Stimulated activated CD4-positive, alpha-beta T cell treated with anti-CD3 and anti-CD28 coated beads, Interleukin-4, amount 100 ng/mL, for 24 hours (primary cell): ENCODE data around the gene ZNF471.

Source experiments
- DNase-seq: peaks from one replicate; pipeline ENCODE4 v3.0.0-alpha.2; 2020

ZNF471 gene

DNA sequence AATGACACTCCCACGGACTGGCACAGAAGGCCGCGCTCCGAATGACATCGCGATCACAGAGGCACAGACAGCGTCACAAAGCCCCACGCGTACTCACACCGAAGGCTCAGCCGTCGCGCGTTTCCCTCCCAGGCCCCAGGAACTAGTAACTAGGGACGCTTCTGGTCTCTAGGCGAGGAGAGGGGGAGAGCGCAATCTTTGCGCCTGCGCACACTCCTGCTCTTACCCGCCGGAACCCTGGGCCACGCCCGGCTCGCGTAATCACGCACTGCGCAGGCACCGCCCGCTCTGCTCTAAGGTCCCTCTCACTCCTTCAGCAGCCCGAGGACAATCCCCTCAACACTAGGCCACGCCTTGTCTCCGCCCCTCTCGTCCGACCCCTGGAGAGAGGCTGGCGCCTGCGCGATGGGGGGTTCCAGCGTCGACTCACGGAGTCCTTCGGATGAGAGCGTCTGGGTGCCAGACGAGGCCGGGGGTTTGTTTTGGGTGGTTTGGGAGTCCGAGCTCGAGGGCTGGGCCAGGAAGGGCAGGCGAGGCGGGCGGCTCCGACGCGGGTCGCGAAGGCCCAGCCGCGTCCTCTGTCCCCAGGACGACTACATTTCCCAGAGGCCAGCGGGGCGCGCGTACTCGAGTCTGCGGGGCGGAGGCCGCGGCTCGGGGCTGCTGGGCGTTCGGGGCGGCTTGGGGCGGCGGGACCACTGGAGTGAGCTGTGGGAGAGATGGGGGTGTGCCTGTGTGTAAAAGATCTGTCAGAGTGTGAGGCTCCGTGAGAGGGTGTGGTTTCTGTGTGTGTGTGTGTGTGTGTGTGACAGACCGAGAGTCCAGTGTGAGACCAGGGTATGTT is at the start of gene ZNF471:
ZNF471 (plus strand) TSS at position 410 of the 844 bp plus-strand sequence. CDS start 3,717 bp downstream, outside the sequence.
- peak; percentile 80 for DNase-seq

DNA sequence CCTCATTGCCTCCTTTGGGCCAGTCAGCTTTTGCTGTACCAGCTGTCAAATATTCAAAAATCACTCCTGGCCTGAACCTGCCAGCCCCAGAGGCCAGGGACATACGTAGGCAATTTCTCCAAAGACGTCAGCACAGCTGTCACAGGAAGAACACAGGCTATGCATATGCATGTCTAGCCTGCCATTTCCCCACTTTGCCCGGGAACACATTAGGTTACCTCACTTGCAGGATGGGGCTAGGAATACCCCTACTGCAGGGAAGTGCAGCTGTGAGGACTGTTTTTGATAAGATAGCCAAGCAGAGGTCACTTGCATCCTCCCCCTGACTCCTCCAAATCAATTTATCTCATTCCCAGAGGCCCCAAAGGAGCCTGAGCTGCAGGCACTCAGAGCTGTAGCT is 33.3 kb upstream of the ZNF471 start:
- no peak for DNase-seq

DNA sequence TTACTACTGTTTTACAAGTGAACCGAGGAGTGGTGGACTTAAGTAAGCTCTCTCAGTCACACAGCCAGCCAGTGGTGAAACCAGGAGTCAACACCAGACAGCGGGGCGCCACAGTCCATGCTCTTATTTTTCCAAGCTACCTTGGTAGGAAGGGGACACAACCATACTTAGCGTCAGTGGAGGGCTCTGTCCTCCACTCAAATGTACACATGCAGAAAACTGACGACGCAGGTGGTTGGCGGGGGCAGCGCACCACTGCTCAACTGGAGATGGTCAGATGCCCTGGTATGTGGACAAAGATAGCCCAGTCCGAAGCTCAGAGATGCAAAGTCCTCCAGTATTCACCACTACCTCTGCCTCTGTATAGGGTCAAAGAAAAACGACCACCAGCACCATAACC is 31.6 kb upstream of the ZNF471 start:
- no peak for DNase-seq

DNA sequence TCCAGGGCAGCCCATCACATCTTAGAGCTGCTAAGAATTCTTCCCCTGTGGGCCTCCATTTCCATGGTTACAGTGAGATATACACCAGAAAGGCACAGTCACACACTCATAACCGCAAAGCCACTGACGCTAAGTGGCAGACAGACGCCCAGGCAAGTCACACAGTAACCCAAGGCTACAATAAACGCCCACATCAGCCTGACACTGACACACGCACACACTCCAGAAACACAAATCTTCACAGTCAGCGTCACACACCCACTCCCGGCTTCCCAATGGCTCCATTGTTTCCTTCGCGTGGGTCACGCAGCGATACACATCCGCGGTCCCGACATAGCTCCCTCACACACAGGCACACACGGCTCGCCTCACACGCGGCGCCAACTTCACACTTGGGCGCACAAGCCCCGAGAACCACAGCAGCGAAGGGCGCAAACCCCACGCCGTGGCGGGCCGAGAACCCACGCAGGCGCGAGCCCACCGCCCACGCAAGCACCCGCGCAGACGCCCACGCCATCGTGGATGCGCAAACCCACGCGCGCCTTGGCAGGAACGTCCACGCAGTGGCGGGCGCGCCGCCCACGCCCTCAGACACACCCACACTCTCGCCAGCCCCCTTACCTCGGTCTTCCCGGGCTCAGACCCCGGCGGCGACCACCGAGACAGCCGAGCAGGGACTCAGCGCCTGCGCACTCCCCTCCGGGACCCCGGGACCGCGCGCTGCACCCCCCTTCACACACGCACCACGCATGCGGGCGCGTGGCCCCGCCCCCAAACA is 30.8 kb upstream of the ZNF471 start, which contains the start of gene ZNF667:
ZNF667 (minus strand) TSS at position 695 of the 778 bp plus-strand sequence. CDS start 14,975 bp downstream, outside the sequence.
- DNase-seq: peak; percentile 21

DNA sequence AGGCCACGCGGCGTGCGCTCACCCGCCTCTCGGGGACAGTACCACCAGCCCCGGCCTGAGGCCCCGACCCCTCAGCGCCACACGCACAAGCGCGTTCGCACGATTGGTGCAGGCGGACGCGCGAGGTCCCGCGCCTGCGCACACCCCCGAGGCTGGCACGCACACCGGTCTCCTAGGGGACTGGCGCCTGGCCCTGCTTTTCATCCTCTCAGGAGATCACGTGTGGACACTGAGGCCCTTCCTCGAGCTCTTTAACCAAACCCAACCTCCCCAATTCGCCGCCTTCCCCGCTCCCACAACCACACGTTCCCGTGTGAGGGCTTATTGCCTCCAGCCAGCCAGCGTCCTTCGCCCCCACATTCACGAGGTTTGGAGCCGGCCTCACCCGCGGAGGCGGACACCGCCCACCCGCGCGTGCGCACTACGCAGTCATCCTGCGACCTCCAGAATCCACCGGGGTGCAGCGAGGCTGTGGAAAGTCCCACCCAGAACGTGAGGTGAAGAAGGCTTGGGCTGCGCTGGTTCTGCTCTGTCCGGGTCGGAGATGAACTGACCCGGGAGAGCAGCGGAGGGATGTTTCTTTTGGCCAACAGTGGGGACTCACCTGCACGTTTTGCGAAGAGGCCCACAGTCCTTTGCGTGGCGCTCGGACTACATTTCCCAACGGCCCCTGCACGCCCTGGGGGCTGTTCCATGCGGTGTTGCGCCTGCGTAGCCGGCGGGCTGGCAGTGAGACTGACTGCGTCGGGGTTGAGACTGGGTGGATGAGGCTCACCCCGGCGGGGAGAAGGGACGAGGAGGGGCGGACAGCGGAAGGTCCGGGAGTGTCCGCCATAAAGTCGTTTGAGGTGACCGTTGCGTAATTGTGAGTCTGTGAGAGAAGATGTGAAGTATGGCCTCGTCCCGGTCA is 30.0 kb upstream of the ZNF471 start:
- DNase-seq: peak; percentile 39

DNA sequence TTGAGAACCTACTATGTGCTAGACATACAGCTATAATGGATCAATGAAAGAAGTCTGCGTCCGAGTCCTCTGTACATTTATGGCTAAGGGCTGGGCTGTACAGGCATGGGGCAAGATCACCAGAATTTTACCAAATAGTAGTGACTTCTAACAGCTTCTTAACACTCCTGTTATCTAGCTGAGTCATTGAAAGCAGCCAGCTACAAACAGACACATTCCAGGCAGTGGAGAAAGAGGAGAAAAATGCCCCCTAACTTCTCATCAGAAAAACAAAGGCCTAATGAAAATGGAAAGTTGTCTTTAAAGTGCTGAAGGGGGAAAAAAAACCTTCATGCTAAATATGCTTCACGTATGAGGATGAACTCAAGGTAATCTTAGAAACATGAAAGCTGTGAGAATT is 16.3 kb upstream of the ZNF471 start:
- DNase-seq: no peak

DNA sequence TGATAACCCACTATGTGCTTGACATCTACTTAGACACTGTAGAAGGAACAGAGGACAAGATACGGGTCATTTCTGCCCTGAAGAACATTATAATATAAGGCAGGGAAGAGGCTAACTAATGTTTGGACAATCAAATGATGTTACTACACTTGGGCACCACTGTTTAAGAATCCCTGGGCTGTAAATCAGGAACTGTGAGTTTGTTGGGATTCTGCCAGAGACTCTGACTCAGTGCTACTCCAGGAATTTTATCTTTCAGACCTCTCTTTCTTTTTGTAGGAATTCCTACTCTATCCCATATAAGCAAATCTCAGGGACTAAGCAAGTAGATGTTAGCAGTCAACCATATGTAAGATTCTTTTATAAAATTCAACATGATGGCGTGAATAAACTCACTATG is 3.1 kb upstream of the ZNF471 start:
- no peak for DNase-seq

DNA sequence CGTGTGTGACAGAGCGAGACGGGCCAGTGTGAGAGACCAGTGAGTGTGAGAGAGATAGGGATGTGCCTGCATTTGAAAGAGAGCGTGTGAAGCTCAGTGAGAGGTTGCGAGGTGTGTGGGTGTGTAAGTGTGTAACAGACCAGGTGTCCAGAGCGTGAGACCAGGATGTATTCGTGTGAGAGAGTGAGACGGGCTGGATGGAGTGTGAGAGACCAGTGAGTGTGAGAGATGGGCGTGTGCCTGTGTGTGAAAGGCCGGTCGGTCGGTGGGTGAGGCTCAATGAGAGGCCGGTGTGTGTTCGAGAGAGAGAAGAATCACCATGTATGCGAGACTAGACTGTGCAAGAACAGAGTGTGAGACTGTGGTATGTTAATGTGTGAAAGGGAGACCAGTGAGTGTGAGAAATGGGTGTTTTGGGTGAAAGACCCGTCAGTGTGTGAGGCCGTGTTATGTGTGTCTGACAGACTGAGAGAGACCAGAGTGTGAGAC is 679 bp downstream of the ZNF471 start:
- no peak for DNase-seq

DNA sequence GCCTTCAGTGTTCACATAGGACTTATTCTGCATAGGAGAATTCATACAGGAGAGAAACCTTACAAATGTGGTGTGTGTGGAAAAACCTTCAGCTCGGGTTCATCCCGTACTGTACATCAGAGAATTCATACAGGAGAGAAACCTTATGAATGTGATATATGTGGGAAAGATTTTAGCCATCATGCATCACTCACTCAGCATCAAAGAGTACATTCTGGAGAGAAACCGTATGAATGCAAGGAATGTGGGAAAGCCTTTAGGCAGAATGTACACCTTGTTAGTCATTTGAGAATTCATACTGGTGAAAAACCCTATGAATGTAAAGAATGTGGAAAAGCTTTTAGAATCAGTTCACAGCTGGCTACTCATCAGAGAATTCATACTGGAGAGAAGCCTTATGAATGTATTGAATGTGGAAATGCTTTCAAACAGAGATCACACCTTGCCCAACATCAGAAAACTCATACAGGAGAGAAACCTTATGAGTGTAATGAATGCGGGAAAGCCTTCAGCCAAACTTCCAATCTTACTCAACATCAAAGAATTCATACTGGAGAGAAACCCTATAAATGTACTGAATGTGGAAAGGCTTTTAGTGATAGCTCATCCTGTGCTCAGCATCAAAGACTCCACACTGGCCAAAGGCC is 17.7 kb downstream of the ZNF471 start:
- DNase-seq: no peak

DNA sequence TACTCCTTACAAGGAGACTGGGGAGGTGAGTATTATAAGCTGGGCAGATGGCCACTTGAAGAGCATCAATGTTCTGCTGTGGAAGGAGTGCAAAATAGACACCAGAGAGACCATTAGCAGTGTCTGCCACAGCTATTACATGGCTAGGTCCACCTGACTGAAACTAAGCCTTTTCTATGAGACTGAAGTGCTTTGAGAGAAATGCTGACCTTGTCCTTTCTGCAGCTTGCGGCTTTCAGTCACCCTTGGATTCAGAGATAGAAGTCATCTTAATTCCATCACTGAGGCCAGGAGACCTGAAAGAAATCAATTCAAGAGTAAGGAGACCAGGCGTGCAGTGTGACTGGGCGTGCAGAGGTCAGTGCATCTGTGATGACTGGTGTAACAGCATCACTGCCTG is 29.8 kb downstream of the ZNF471 start:
- no peak for DNase-seq

DNA sequence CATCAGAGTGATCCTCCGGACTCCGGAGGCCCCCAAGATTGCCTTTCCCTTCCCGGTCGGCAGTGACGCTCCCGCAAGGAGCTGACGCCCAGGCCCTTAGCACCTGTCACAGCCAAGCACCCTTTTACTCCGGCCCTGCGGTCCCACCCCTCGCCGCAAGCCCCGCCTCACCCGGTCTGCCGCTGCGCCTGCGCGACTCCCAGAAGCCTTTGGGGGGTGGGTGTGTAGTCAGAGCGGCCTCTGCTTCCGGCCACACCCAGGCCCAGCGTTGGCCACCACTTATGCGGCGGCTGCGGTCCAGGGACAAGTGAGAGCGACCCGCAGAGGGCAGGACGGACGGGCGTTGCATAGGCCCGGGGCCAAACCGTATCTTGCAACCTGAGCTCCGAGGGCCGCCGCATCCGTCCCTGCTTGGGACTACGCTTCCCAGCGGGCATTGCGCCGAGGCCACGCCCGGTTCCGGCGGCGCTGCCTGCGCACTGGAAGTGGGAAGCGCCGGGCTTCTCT is 30.7 kb downstream of the ZNF471 start:
- peak; percentile 91 for DNase-seq

DNA sequence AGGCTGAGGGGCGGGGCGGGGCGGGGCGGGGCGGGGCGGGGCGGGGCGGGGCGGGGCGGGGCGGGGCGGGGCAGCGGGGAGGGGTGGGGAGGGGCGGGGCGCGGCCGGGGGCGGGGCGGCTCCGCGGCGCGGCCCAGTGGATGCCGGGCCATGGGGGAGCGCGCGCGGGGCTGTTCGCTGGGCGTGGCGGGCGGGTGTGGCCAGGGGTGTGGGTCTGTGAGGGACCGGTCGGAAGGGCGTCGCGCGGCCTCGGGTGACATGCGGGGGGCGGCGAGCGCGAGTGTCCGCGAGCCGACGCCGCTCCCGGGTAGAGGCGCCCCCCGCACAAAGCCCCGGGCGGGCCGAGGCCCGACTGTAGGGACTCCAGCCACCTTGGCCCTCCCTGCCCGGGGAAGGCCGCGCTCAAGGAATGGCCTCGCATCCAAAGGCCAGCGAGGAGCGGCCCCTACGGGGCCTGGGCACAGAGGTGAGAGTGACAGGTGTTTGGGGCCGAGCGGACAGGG is 31.2 kb downstream of the ZNF471 start, which contains the start of gene ZFP28:
ZFP28 (plus strand) TSS at position 188 of the 503 bp plus-strand sequence; CDS start at position 259, 71 bp downstream.
- DNase-seq: peak; percentile 75

DNA sequence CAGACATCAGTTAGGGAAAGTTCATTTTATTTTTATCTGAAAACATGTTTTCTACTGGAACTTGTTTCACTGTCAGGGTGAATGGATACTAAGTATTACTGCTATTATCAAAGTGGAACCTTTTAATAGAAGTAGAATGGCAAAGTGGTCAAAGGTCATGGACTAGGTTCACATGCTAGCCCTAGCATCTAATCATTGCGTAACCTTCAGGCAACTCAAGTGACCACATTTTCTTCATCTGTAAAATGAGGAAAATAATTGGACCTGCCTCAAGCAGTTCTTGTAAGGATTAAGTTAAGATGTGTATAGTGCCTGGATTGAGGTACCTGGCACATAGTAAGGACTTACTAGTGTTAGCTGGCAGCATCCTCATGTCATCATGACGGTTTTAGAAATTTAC is 36.1 kb downstream of the ZNF471 start:
- DNase-seq: no peak

DNA sequence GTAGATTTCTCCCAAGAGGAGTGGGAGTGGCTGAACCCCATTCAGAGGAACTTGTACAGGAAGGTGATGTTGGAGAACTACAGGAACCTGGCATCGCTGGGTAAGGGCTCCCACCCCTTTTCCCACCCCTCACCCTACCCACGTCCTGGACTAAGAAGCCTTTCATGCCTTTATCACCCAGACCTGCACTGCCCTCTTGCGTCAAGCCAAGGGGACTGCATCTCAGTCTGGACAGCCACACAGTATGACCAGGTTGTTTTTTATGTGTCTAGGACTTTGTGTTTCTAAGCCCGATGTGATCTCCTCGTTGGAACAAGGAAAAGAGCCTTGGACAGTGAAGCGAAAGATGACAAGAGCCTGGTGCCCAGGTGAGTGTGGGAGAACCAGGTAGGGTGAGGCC is 39.9 kb downstream of the ZNF471 start:
- DNase-seq: no peak

DNA sequence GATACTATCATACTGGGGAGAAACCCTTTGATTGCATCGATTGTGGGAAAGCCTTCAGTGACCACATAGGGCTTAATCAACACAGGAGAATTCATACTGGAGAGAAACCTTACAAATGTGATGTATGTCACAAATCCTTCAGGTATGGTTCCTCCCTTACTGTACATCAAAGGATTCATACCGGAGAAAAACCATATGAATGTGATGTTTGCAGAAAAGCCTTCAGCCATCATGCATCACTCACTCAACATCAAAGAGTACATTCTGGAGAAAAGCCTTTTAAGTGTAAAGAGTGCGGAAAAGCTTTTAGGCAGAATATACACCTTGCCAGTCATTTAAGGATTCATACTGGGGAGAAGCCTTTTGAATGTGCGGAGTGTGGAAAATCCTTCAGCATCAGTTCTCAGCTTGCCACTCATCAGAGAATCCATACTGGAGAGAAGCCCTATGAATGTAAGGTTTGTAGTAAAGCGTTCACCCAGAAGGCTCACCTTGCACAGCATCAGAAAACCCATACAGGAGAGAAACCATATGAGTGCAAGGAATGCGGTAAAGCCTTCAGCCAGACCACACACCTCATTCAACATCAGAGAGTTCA is 46.7 kb downstream of the ZNF471 start:
- DNase-seq: no peak

DNA sequence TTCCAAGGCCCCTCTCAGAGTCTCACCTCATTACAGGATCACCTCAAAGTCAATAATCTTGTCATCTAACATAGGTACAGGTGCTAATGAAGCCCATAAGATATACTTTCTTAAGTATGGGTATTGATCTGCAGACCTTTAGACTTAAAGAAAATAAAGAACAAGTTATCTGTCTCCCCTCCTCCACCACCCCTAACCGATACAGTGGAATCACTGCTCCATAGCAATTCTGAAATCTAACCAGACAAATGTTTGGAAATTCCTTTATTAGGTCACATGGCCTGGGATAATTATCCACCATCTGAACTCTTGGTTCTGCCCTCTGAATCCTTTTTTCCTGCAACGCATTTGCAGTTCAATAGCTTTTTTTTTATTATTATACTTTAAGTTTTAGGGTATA is 55.1 kb downstream of the ZNF471 start:
- DNase-seq: no peak

DNA sequence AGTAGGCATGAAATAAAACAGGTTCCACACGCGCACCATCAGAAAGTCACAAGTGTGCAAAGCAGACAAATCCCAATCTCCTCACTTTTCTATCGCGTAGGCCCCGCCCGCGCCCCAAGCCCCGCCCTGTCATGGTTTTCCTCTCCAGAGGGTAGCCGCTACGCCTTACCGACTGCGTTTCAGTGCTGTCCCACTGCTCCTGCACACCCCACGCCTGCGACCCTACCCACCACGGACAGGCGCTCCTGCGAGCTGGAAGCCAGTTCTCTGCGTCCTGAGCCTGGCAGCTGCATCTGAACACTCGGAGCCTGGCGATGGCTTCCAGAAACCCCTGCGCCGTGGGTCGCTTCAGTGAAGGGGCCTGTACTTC is 59.2 kb downstream of the ZNF471 start:
- peak; percentile 39 for DNase-seq

DNA sequence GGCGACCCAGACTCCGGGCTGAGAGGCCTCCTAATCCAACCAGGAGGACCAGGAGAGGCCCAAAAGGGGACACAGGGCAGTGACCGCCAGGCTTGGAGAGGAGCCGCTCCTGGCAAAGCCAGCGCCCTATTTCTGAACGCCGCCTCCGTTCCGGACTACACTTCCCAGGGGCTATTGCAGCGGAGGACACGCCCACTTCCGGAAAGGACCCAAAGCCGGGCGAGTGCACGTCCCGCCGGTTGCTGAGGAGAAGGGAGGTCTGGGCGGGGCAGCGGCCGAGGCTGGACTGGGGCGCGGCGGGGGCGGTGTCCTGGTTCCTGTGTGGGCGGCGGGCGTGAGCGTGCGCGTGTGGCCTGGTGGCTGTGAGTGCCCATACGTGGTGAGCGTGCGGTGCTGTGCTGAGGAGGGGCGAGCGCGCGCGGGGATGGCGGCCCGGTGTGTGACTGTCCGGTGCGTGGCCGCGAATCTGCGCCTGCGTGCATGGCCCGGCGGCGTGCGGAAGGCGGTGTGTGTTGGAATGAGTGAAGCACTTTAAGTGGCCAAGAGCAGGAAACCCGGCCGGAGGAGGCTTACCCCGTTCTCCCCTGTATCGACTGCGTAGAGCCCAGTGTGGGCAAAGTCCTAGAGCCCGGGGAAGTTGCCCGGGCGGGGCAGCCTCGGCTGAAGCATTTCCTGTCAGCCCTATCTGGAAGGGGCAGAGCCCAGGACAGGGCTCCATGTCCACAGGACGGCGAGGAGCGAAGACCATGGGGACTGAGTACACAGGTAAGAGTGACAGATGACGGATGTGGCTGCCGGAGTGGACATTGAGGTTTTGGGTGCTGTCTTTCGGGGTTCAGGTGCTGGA is 59.8 kb downstream of the ZNF471 start, which contains the start of gene ZNF470:
ZNF470 (plus strand) TSS at position 195 of the 847 bp plus-strand sequence. CDS start 2,844 bp downstream, outside the sequence.
- DNase-seq: peak; percentile 90

DNA sequence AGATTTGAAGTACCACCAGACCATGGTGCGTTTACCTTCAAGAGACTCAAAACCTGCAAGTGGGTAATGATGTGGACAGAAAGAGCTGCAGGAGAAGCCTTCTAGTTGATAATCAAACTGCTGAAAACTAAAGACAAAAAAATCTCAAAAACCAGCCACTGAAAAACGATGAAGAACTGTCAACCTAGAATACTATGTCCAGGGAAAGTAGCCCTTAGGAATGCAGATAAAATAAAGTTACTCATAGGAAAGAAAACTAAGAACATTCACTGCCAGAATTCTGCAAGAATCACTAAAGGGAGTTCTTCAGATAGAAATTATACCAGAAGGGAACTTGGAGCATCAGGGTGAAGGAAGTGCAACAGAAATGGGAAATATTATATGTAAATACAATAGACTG is 64.9 kb downstream of the ZNF471 start:
- DNase-seq: no peak

DNA sequence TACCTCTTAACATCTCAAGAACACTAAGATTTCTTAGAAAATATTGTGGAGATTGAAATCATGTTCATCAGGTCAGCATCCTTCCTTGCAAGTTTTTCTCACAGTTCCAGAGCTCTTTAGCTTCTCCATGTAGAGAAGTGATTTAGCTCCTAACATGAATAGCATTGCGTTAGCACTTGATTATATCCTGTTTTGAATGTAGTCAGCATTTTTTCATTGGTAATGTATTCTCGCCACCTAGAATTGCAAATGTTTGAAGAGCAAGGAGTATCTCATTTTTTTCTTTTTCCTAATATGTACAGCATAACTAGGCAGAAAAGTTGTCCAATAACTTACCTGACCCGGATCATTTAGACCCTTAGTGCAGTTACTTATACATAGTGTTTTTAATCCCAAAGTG is 66.3 kb downstream of the ZNF471 start:
- no peak for DNase-seq
